ENCODE measurements around the gene LIMS1. TPM values are rescaled to one million over a fixed set of nuclear protein-coding genes. Genes with fewer than 3 reads are reported as not detected.

LIMS1 gene
- total RNA-seq, 1 donor = 129 TPM

- Histone ChIP-seq H4K20me1 (ENCODE audit: insufficient read depth, low read length) (peaks cover 15% of the 10 kb centered on the region), H3K4me3 (ENCODE audit: insufficient read depth, low read length) (no peak overlapping the region), H3K27me3 (ENCODE audit: insufficient read depth, low read length) (no peaks in the 10 kb centered on the region), H3K4me1 (ENCODE audit: insufficient read depth, low read length) (peaks cover 43% of the 10 kb centered on the region), H3K79me2 (ENCODE audit: insufficient read depth, low read length) (peaks cover 77% of the 10 kb centered on the region), H3K4me2 (ENCODE audit: insufficient read depth, low read length) (no peak overlapping the region), H2AFZ (ENCODE audit: low read length) (no peak overlapping the region), H3K9me3 (ENCODE audit: low read depth, low read length) (no peaks in the 10 kb centered on the region), H3K36me3 (ENCODE audit: insufficient read depth, low read length) (no peaks in the 10 kb centered on the region), H3K27ac (ENCODE audit: low read depth, low read length) (no peak overlapping the region)
- TF ChIP-seq, protein P1, sequence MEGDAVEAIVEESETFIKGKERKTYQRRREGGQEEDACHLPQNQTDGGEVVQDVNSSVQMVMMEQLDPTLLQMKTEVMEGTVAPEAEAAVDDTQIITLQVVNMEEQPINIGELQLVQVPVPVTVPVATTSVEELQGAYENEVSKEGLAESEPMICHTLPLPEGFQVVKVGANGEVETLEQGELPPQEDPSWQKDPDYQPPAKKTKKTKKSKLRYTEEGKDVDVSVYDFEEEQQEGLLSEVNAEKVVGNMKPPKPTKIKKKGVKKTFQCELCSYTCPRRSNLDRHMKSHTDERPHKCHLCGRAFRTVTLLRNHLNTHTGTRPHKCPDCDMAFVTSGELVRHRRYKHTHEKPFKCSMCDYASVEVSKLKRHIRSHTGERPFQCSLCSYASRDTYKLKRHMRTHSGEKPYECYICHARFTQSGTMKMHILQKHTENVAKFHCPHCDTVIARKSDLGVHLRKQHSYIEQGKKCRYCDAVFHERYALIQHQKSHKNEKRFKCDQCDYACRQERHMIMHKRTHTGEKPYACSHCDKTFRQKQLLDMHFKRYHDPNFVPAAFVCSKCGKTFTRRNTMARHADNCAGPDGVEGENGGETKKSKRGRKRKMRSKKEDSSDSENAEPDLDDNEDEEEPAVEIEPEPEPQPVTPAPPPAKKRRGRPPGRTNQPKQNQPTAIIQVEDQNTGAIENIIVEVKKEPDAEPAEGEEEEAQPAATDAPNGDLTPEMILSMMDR (IDR thresholded peaks at IDR 0.05; ENCODE audit: extremely low read depth, low read depth, low read length) = no peak
- DNase-seq (ENCODE audit: insufficient read length, low spot score, missing footprints) = no peak
Measured at GRCh38 chr2:108634576-108635160, 100.4 kb downstream of the LIMS1 start.

GRCh38 chr2:108635630-108636354 lies 101.5 kb downstream of the LIMS1 start:
- peak overlapping the region; percentile 99 for H3K27ac ChIP-seq (ENCODE audit: low read depth, low read length)
- H3K36me3 ChIP-seq (ENCODE audit: insufficient read depth, low read length) = no peaks in the 10 kb centered on the region
- peak overlapping the region; percentile 62 for H3K4me2 ChIP-seq (ENCODE audit: insufficient read depth, low read length)
- H4K20me1 ChIP-seq (ENCODE audit: insufficient read depth, low read length) = peaks cover 7% of the 10 kb centered on the region
- TF ChIP-seq, protein P1 (IDR thresholded peaks at IDR 0.05; ENCODE audit: extremely low read depth, low read depth, low read length) = no peak
- H3K27me3 ChIP-seq (ENCODE audit: insufficient read depth, low read length) = no peaks in the 10 kb centered on the region
- H3K4me1 ChIP-seq (ENCODE audit: insufficient read depth, low read length) = peaks cover 48% of the 10 kb centered on the region
- H3K4me3 ChIP-seq (ENCODE audit: insufficient read depth, low read length) = no peak overlapping the region
- H3K79me2 ChIP-seq (ENCODE audit: insufficient read depth, low read length) = peaks cover 71% of the 10 kb centered on the region
- no peaks in the 10 kb centered on the region for H3K9me3 ChIP-seq (ENCODE audit: low read depth, low read length)
- no peak for DNase-seq (ENCODE audit: insufficient read length, low spot score, missing footprints)
- H2AFZ ChIP-seq (ENCODE audit: low read length) = no peak overlapping the region

GRCh38 chr2:108637304-108637669 lies 103.0 kb downstream of the LIMS1 start:
- no peak overlapping the region for H2AFZ ChIP-seq (ENCODE audit: low read length)
- peak; percentile 91 for DNase-seq (ENCODE audit: insufficient read length, low spot score, missing footprints)
- H3K4me3 ChIP-seq (ENCODE audit: insufficient read depth, low read length) = no peak overlapping the region
- no peaks in the 10 kb centered on the region for H3K9me3 ChIP-seq (ENCODE audit: low read depth, low read length)
- H3K4me2 ChIP-seq (ENCODE audit: insufficient read depth, low read length) = peak overlapping the region; percentile 62
- peak overlapping the region; percentile 99 for H3K27ac ChIP-seq (ENCODE audit: low read depth, low read length)
- no peaks in the 10 kb centered on the region for H3K36me3 ChIP-seq (ENCODE audit: insufficient read depth, low read length)
- peaks cover 4% of the 10 kb centered on the region for H4K20me1 ChIP-seq (ENCODE audit: insufficient read depth, low read length)
- peaks cover 54% of the 10 kb centered on the region for H3K4me1 ChIP-seq (ENCODE audit: insufficient read depth, low read length)
- no peaks in the 10 kb centered on the region for H3K27me3 ChIP-seq (ENCODE audit: insufficient read depth, low read length)
- peaks cover 66% of the 10 kb centered on the region for H3K79me2 ChIP-seq (ENCODE audit: insufficient read depth, low read length)
- TF ChIP-seq, protein P1 (IDR thresholded peaks at IDR 0.05; ENCODE audit: extremely low read depth, low read depth, low read length) = no peak

GRCh38 chr2:108640731-108641130 lies 106.5 kb downstream of the LIMS1 start:
- peak overlapping the region; percentile 99 for H3K27ac ChIP-seq (ENCODE audit: low read depth, low read length)
- peaks cover 54% of the 10 kb centered on the region for H3K4me1 ChIP-seq (ENCODE audit: insufficient read depth, low read length)
- H2AFZ ChIP-seq (ENCODE audit: low read length) = no peak overlapping the region
- H4K20me1 ChIP-seq (ENCODE audit: insufficient read depth, low read length) = no peaks in the 10 kb centered on the region
- no peaks in the 10 kb centered on the region for H3K27me3 ChIP-seq (ENCODE audit: insufficient read depth, low read length)
- no peaks in the 10 kb centered on the region for H3K36me3 ChIP-seq (ENCODE audit: insufficient read depth, low read length)
- no peaks in the 10 kb centered on the region for H3K9me3 ChIP-seq (ENCODE audit: low read depth, low read length)
- H3K4me2 ChIP-seq (ENCODE audit: insufficient read depth, low read length) = peak overlapping the region; percentile 68
- TF ChIP-seq, protein P1 (IDR thresholded peaks at IDR 0.05; ENCODE audit: extremely low read depth, low read depth, low read length) = no peak
- H3K4me3 ChIP-seq (ENCODE audit: insufficient read depth, low read length) = peak overlapping the region; percentile 37
- peak; percentile 92 for DNase-seq (ENCODE audit: insufficient read length, low spot score, missing footprints)
- peaks cover 56% of the 10 kb centered on the region for H3K79me2 ChIP-seq (ENCODE audit: insufficient read depth, low read length)

Data from osteoblast (primary cell).